ENCODE measurements around the gene MYO9A. TPM values are rescaled to one million over a fixed set of nuclear protein-coding genes. Genes with fewer than 3 reads are reported as not detected.

MYO9A gene
- total and polyA plus RNA-seq, 2 donors: 4.4 to 11.6 TPM

- H3K4me1 ChIP-seq (ENCODE audit: control insufficient read depth in 2 of 2, insufficient read depth in 2 of 2, low read length in 2 of 2): no peaks in the 10 kb centered on the region
- DNase-seq (ENCODE audit: low read depth in 6 of 9, low spot score in 9 of 9): no peak
- no peak overlapping the region for H3K27ac ChIP-seq (ENCODE audit: low read depth in 1 of 2, low read length in 1 of 2)
- 99% methylated on average over 3 of the region's 3 CpGs for WGBS
- H3K9me3 ChIP-seq (ENCODE audit: control insufficient read depth in 2 of 2, insufficient read depth in 1 of 2, low read length in 1 of 2): no peaks in the 10 kb centered on the region
- no peaks in the 10 kb centered on the region for H3K27me3 ChIP-seq (ENCODE audit: control insufficient read depth in 2 of 2, insufficient read depth in 1 of 2, low read length in 1 of 2)
- no peaks in the 10 kb centered on the region for H3K36me3 ChIP-seq (ENCODE audit: control insufficient read depth in 2 of 2, insufficient read depth in 2 of 2, low read length in 1 of 2)
- H3K4me3 ChIP-seq (ENCODE audit: low read length in 2 of 2): no peak overlapping the region
Measured at GRCh38 chr15:71937650-71938311, 180.2 kb downstream of the MYO9A start.

GRCh38 chr15:71934446-71934845, 183.5 kb downstream of the MYO9A start:
- DNase-seq (ENCODE audit: low read depth in 6 of 9, low spot score in 9 of 9): no peak
- Histone ChIP-seq H3K4me1 (ENCODE audit: control insufficient read depth in 2 of 2, insufficient read depth in 2 of 2, low read length in 2 of 2) (no peaks in the 10 kb centered on the region), H3K27me3 (ENCODE audit: control insufficient read depth in 2 of 2, insufficient read depth in 1 of 2, low read length in 1 of 2) (no peaks in the 10 kb centered on the region), H3K27ac (ENCODE audit: low read depth in 1 of 2, low read length in 1 of 2) (no peak overlapping the region), H3K36me3 (ENCODE audit: control insufficient read depth in 2 of 2, insufficient read depth in 2 of 2, low read length in 1 of 2) (peaks cover 0 to 6% of the 10 kb centered on the region in 2 donors), H3K4me3 (ENCODE audit: low read length in 2 of 2) (no peak overlapping the region), H3K9me3 (ENCODE audit: control insufficient read depth in 2 of 2, insufficient read depth in 1 of 2, low read length in 1 of 2) (no peaks in the 10 kb centered on the region)
- WGBS: 83% methylated on average over 3 of the region's 3 CpGs

- no peaks in the 10 kb centered on the region for H3K9me3 ChIP-seq (ENCODE audit: control insufficient read depth in 2 of 2, insufficient read depth in 1 of 2, low read length in 1 of 2)
- no peaks in the 10 kb centered on the region for H3K27me3 ChIP-seq (ENCODE audit: control insufficient read depth in 2 of 2, insufficient read depth in 1 of 2, low read length in 1 of 2)
- peaks cover 0 to 6% of the 10 kb centered on the region in 2 donors for H3K36me3 ChIP-seq (ENCODE audit: control insufficient read depth in 2 of 2, insufficient read depth in 2 of 2, low read length in 1 of 2)
- no peak overlapping the region for H3K4me3 ChIP-seq (ENCODE audit: low read length in 2 of 2)
- H3K4me1 ChIP-seq (ENCODE audit: control insufficient read depth in 2 of 2, insufficient read depth in 2 of 2, low read length in 2 of 2): no peaks in the 10 kb centered on the region
- no peak overlapping the region for H3K27ac ChIP-seq (ENCODE audit: low read depth in 1 of 2, low read length in 1 of 2)
- DNase-seq (ENCODE audit: low read depth in 6 of 9, low spot score in 9 of 9): no peak
- 98% methylated on average over 2 of the region's 2 CpGs for WGBS
Measured at GRCh38 chr15:71932689-71933088, 185.3 kb downstream of the MYO9A start.

- WGBS: 95% methylated on average over 1 of the region's 1 CpG
- Histone ChIP-seq H3K36me3 (ENCODE audit: control insufficient read depth in 2 of 2, insufficient read depth in 2 of 2, low read length in 1 of 2) (peaks cover 0 to 6% of the 10 kb centered on the region in 2 donors), H3K27me3 (ENCODE audit: control insufficient read depth in 2 of 2, insufficient read depth in 1 of 2, low read length in 1 of 2) (no peaks in the 10 kb centered on the region), H3K4me1 (ENCODE audit: control insufficient read depth in 2 of 2, insufficient read depth in 2 of 2, low read length in 2 of 2) (no peaks in the 10 kb centered on the region), H3K27ac (ENCODE audit: low read depth in 1 of 2, low read length in 1 of 2) (no peak overlapping the region), H3K4me3 (ENCODE audit: low read length in 2 of 2) (no peak overlapping the region), H3K9me3 (ENCODE audit: control insufficient read depth in 2 of 2, insufficient read depth in 1 of 2, low read length in 1 of 2) (no peaks in the 10 kb centered on the region)
- no peak for DNase-seq (ENCODE audit: low read depth in 6 of 9, low spot score in 9 of 9)
Measured at GRCh38 chr15:71931261-71931660, 186.7 kb downstream of the MYO9A start.

GRCh38 chr15:71925145-71925544, 192.8 kb downstream of the MYO9A start:
- H3K9me3 ChIP-seq (ENCODE audit: control insufficient read depth in 2 of 2, insufficient read depth in 1 of 2, low read length in 1 of 2): no peaks in the 10 kb centered on the region
- WGBS: 99% methylated on average over 10 of the region's 10 CpGs
- DNase-seq (ENCODE audit: low read depth in 6 of 9, low spot score in 9 of 9): no peak
- H3K4me3 ChIP-seq (ENCODE audit: low read length in 2 of 2): no peak overlapping the region
- no peaks in the 10 kb centered on the region for H3K36me3 ChIP-seq (ENCODE audit: control insufficient read depth in 2 of 2, insufficient read depth in 2 of 2, low read length in 1 of 2)
- no peaks in the 10 kb centered on the region for H3K27me3 ChIP-seq (ENCODE audit: control insufficient read depth in 2 of 2, insufficient read depth in 1 of 2, low read length in 1 of 2)
- H3K27ac ChIP-seq (ENCODE audit: low read depth in 1 of 2, low read length in 1 of 2): no peak overlapping the region
- no peaks in the 10 kb centered on the region for H3K4me1 ChIP-seq (ENCODE audit: control insufficient read depth in 2 of 2, insufficient read depth in 2 of 2, low read length in 2 of 2)

- Histone ChIP-seq H3K27me3 (ENCODE audit: control insufficient read depth in 2 of 2, insufficient read depth in 1 of 2, low read length in 1 of 2) (no peaks in the 10 kb centered on the region), H3K4me1 (ENCODE audit: control insufficient read depth in 2 of 2, insufficient read depth in 2 of 2, low read length in 2 of 2) (no peaks in the 10 kb centered on the region), H3K27ac (ENCODE audit: low read depth in 1 of 2, low read length in 1 of 2) (no peak overlapping the region), H3K4me3 (ENCODE audit: low read length in 2 of 2) (no peak overlapping the region), H3K36me3 (ENCODE audit: control insufficient read depth in 2 of 2, insufficient read depth in 2 of 2, low read length in 1 of 2) (no peaks in the 10 kb centered on the region), H3K9me3 (ENCODE audit: control insufficient read depth in 2 of 2, insufficient read depth in 1 of 2, low read length in 1 of 2) (no peaks in the 10 kb centered on the region)
- 96% methylated on average over 3 of the region's 3 CpGs for WGBS
- no peak for DNase-seq (ENCODE audit: low read depth in 6 of 9, low spot score in 9 of 9)
Measured at GRCh38 chr15:71921191-71921590, 196.8 kb downstream of the MYO9A start.

- Histone ChIP-seq H3K36me3 (ENCODE audit: control insufficient read depth in 2 of 2, insufficient read depth in 2 of 2, low read length in 1 of 2) (no peaks in the 10 kb centered on the region), H3K9me3 (ENCODE audit: control insufficient read depth in 2 of 2, insufficient read depth in 1 of 2, low read length in 1 of 2) (no peaks in the 10 kb centered on the region), H3K27ac (ENCODE audit: low read depth in 1 of 2, low read length in 1 of 2) (no peak overlapping the region), H3K27me3 (ENCODE audit: control insufficient read depth in 2 of 2, insufficient read depth in 1 of 2, low read length in 1 of 2) (no peaks in the 10 kb centered on the region), H3K4me3 (ENCODE audit: low read length in 2 of 2) (no peak overlapping the region), H3K4me1 (ENCODE audit: control insufficient read depth in 2 of 2, insufficient read depth in 2 of 2, low read length in 2 of 2) (no peaks in the 10 kb centered on the region)
- DNase-seq (ENCODE audit: low read depth in 6 of 9, low spot score in 9 of 9): no peak
- WGBS: 98% methylated on average over 6 of the region's 6 CpGs
Measured at GRCh38 chr15:71920573-71920972, 197.4 kb downstream of the MYO9A start.

GRCh38 chr15:71916834-71917233, 201.1 kb downstream of the MYO9A start:
- Histone ChIP-seq H3K4me1 (ENCODE audit: control insufficient read depth in 2 of 2, insufficient read depth in 2 of 2, low read length in 2 of 2) (no peaks in the 10 kb centered on the region), H3K27me3 (ENCODE audit: control insufficient read depth in 2 of 2, insufficient read depth in 1 of 2, low read length in 1 of 2) (no peaks in the 10 kb centered on the region), H3K27ac (ENCODE audit: low read depth in 1 of 2, low read length in 1 of 2) (no peak overlapping the region), H3K4me3 (ENCODE audit: low read length in 2 of 2) (no peak overlapping the region), H3K36me3 (ENCODE audit: control insufficient read depth in 2 of 2, insufficient read depth in 2 of 2, low read length in 1 of 2) (no peaks in the 10 kb centered on the region), H3K9me3 (ENCODE audit: control insufficient read depth in 2 of 2, insufficient read depth in 1 of 2, low read length in 1 of 2) (no peaks in the 10 kb centered on the region)
- DNase-seq (ENCODE audit: low read depth in 6 of 9, low spot score in 9 of 9): no peak
- WGBS: 97% methylated on average over 3 of the region's 3 CpGs

GRCh38 chr15:71914092-71914491, 203.9 kb downstream of the MYO9A start:
- Histone ChIP-seq H3K9me3 (ENCODE audit: control insufficient read depth in 2 of 2, insufficient read depth in 1 of 2, low read length in 1 of 2) (no peaks in the 10 kb centered on the region), H3K4me1 (ENCODE audit: control insufficient read depth in 2 of 2, insufficient read depth in 2 of 2, low read length in 2 of 2) (no peaks in the 10 kb centered on the region), H3K27ac (ENCODE audit: low read depth in 1 of 2, low read length in 1 of 2) (no peak overlapping the region), H3K36me3 (ENCODE audit: control insufficient read depth in 2 of 2, insufficient read depth in 2 of 2, low read length in 1 of 2) (no peaks in the 10 kb centered on the region), H3K4me3 (ENCODE audit: low read length in 2 of 2) (no peak overlapping the region), H3K27me3 (ENCODE audit: control insufficient read depth in 2 of 2, insufficient read depth in 1 of 2, low read length in 1 of 2) (no peaks in the 10 kb centered on the region)
- no peak for DNase-seq (ENCODE audit: low read depth in 6 of 9, low spot score in 9 of 9)
- WGBS: 94% methylated on average over 3 of the region's 3 CpGs

All from thymus (tissue), 11 donors.